ENCODE results near the gene EFNA1. TPM values are rescaled to one million over a fixed set of nuclear protein-coding genes. Genes with fewer than 3 reads are reported as not detected.
A peak's percentile ranks its signal among the peaks of the same experiment; 100 is the strongest.

Gene EFNA1
- total and polyA plus RNA-seq, 2 of the 13 experiments (the other 11 are each of a cell fraction or from before 2014, with no cell fraction given), result 81.8 to 874 TPM

GRCh38 chr1:155128755-155129473, 1.2 kb downstream of the EFNA1 start (continued):
- TF ChIP-seq, protein P1, sequence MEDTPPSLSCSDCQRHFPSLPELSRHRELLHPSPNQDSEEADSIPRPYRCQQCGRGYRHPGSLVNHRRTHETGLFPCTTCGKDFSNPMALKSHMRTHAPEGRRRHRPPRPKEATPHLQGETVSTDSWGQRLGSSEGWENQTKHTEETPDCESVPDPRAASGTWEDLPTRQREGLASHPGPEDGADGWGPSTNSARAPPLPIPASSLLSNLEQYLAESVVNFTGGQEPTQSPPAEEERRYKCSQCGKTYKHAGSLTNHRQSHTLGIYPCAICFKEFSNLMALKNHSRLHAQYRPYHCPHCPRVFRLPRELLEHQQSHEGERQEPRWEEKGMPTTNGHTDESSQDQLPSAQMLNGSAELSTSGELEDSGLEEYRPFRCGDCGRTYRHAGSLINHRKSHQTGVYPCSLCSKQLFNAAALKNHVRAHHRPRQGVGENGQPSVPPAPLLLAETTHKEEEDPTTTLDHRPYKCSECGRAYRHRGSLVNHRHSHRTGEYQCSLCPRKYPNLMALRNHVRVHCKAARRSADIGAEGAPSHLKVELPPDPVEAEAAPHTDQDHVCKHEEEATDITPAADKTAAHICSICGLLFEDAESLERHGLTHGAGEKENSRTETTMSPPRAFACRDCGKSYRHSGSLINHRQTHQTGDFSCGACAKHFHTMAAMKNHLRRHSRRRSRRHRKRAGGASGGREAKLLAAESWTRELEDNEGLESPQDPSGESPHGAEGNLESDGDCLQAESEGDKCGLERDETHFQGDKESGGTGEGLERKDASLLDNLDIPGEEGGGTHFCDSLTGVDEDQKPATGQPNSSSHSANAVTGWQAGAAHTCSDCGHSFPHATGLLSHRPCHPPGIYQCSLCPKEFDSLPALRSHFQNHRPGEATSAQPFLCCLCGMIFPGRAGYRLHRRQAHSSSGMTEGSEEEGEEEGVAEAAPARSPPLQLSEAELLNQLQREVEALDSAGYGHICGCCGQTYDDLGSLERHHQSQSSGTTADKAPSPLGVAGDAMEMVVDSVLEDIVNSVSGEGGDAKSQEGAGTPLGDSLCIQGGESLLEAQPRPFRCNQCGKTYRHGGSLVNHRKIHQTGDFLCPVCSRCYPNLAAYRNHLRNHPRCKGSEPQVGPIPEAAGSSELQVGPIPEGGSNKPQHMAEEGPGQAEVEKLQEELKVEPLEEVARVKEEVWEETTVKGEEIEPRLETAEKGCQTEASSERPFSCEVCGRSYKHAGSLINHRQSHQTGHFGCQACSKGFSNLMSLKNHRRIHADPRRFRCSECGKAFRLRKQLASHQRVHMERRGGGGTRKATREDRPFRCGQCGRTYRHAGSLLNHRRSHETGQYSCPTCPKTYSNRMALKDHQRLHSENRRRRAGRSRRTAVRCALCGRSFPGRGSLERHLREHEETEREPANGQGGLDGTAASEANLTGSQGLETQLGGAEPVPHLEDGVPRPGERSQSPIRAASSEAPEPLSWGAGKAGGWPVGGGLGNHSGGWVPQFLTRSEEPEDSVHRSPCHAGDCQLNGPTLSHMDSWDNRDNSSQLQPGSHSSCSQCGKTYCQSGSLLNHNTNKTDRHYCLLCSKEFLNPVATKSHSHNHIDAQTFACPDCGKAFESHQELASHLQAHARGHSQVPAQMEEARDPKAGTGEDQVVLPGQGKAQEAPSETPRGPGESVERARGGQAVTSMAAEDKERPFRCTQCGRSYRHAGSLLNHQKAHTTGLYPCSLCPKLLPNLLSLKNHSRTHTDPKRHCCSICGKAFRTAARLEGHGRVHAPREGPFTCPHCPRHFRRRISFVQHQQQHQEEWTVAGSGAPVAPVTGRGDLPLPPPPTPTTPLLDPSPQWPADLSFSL (CRISPR knock-in tag; IDR thresholded peaks at IDR 0.05), result 0 out of 2 replicates have a peak, but pooled peaks have one; percentile 54
- TF ChIP-seq ZNF619 (CRISPR knock-in tag; IDR thresholded peaks at IDR 0.05), result 0 out of 2 replicates have a peak, but pooled peaks have one; percentile 34
- no peak for TF ChIP-seq HNRNPK (IDR thresholded peaks at IDR 0.05; ENCODE audit: low read depth, low read length, poor library complexity, severe bottlenecking)
- TF ChIP-seq ZFYVE20 (CRISPR knock-in tag; IDR thresholded peaks at IDR 0.05; ENCODE audit: borderline replicate concordance, low read depth), result no peak
- no peak for TF ChIP-seq ZNF3 (CRISPR knock-in tag; IDR thresholded peaks at IDR 0.05)
- TF ChIP-seq ZNF510 (CRISPR knock-in tag; IDR thresholded peaks at IDR 0.05; ENCODE audit: low read depth), result peak; percentile 41; the same call in 1 of the 2 replicates
- TF ChIP-seq, protein P2, sequence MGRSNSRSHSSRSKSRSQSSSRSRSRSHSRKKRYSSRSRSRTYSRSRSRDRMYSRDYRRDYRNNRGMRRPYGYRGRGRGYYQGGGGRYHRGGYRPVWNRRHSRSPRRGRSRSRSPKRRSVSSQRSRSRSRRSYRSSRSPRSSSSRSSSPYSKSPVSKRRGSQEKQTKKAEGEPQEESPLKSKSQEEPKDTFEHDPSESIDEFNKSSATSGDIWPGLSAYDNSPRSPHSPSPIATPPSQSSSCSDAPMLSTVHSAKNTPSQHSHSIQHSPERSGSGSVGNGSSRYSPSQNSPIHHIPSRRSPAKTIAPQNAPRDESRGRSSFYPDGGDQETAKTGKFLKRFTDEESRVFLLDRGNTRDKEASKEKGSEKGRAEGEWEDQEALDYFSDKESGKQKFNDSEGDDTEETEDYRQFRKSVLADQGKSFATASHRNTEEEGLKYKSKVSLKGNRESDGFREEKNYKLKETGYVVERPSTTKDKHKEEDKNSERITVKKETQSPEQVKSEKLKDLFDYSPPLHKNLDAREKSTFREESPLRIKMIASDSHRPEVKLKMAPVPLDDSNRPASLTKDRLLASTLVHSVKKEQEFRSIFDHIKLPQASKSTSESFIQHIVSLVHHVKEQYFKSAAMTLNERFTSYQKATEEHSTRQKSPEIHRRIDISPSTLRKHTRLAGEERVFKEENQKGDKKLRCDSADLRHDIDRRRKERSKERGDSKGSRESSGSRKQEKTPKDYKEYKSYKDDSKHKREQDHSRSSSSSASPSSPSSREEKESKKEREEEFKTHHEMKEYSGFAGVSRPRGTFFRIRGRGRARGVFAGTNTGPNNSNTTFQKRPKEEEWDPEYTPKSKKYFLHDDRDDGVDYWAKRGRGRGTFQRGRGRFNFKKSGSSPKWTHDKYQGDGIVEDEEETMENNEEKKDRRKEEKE (IDR thresholded peaks at IDR 0.05), result no peak
- TF ChIP-seq, protein P3, sequence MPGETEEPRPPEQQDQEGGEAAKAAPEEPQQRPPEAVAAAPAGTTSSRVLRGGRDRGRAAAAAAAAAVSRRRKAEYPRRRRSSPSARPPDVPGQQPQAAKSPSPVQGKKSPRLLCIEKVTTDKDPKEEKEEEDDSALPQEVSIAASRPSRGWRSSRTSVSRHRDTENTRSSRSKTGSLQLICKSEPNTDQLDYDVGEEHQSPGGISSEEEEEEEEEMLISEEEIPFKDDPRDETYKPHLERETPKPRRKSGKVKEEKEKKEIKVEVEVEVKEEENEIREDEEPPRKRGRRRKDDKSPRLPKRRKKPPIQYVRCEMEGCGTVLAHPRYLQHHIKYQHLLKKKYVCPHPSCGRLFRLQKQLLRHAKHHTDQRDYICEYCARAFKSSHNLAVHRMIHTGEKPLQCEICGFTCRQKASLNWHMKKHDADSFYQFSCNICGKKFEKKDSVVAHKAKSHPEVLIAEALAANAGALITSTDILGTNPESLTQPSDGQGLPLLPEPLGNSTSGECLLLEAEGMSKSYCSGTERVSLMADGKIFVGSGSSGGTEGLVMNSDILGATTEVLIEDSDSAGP (CRISPR knock-in tag; IDR thresholded peaks at IDR 0.05; ENCODE audit: borderline replicate concordance), result peak; percentile 80
- TF ChIP-seq ZNF225 (CRISPR knock-in tag; IDR thresholded peaks at IDR 0.05), result peak; percentile 87
- TF ChIP-seq, protein P4, sequence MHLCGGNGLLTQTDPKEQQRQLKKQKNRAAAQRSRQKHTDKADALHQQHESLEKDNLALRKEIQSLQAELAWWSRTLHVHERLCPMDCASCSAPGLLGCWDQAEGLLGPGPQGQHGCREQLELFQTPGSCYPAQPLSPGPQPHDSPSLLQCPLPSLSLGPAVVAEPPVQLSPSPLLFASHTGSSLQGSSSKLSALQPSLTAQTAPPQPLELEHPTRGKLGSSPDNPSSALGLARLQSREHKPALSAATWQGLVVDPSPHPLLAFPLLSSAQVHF (CRISPR knock-in tag; IDR thresholded peaks at IDR 0.05), result no peak
- no peak for TF ChIP-seq ARHGAP35 (CRISPR knock-in tag; IDR thresholded peaks at IDR 0.05; ENCODE audit: borderline replicate concordance)
- TF ChIP-seq ZFP1 (CRISPR knock-in tag; IDR thresholded peaks at IDR 0.05), result no peak
- no peak for TF ChIP-seq ZNF17 (CRISPR knock-in tag; IDR thresholded peaks at IDR 0.05)
- no peak for TF ChIP-seq ZNF124 (CRISPR knock-in tag; IDR thresholded peaks at IDR 0.05)
- no peak for TF ChIP-seq ELK4 (CRISPR knock-in tag; IDR thresholded peaks at IDR 0.05; ENCODE audit: borderline replicate concordance)

All from HepG2 (cell line).